GM12865 (cell line): ENCODE measurements around the gene TMEM248.
"Not testable (repeated sequence)": the region's sequence is repeated elsewhere in the genome, so short reads cannot be mapped to it uniquely, and the experiment has no call there.

Source experiments
- DNase-seq: peaks from one replicate; pipeline ENCODE4 v3.0.0; 2010; ENCODE audit warnings: low read depth
- H3K4me3 ChIP-seq: 2 replicates; pipeline ENCODE4 v1.5.1; 2011; ENCODE audit warnings: mild to moderate bottlenecking, low read depth, low read length, control low read depth
- TF ChIP-seq, protein P1 (sequence below): IDR thresholded peaks from 2 replicates; pipeline ENCODE4 v1.5.1; 2011; ENCODE audit warnings: low read length, control low read depth, low read depth, inconsistent platforms; ENCODE audit not compliant: insufficient read depth; ENCODE audit errors: missing control alignments

TMEM248 gene

DNA sequence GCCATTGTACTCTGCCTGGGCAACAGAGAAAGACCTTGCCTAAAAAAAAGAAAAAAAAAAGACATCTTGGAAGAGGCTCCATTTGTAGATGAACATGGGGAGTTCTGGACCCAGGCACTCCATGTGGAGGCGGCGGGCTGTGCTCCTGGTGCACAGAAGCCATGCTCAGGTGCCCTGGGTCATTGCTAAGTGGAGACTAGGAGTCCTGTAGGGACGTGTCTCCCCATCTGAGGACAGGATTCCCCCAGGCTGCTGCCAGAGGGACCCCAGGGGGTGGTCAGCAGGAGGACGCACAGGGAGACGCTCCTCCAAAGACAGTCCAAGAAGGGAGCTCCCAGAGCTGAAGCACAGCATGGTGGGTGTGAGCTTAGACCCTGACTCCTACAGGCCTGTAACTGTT is 40.1 kb downstream of the TMEM248 start:
- no peak overlapping the region for H3K4me3 ChIP-seq
- TF ChIP-seq, protein P1, sequence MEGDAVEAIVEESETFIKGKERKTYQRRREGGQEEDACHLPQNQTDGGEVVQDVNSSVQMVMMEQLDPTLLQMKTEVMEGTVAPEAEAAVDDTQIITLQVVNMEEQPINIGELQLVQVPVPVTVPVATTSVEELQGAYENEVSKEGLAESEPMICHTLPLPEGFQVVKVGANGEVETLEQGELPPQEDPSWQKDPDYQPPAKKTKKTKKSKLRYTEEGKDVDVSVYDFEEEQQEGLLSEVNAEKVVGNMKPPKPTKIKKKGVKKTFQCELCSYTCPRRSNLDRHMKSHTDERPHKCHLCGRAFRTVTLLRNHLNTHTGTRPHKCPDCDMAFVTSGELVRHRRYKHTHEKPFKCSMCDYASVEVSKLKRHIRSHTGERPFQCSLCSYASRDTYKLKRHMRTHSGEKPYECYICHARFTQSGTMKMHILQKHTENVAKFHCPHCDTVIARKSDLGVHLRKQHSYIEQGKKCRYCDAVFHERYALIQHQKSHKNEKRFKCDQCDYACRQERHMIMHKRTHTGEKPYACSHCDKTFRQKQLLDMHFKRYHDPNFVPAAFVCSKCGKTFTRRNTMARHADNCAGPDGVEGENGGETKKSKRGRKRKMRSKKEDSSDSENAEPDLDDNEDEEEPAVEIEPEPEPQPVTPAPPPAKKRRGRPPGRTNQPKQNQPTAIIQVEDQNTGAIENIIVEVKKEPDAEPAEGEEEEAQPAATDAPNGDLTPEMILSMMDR: no peak
- no peak for DNase-seq

DNA sequence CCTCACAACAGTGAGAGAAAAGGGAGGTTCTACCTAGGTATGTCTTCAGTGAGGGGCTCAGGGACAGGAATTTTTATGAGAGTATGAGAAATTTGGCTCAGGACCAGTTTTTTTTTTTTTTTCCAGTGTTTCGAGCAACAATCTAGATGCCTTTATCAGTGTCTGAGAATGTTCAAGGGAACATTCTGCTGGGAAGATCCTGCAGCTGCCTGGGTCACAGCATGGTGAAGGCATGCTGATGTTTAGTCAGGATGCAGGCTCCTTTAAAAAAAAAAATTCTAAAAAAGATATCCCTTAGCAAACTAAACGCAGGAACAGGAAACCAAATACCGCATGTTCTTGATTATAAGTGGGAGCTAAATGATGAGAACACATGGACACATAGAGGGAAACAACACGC is 43.4 kb downstream of the TMEM248 start:
- TF ChIP-seq, protein P1: no peak
- no peak for DNase-seq
- no peak overlapping the region for H3K4me3 ChIP-seq

DNA sequence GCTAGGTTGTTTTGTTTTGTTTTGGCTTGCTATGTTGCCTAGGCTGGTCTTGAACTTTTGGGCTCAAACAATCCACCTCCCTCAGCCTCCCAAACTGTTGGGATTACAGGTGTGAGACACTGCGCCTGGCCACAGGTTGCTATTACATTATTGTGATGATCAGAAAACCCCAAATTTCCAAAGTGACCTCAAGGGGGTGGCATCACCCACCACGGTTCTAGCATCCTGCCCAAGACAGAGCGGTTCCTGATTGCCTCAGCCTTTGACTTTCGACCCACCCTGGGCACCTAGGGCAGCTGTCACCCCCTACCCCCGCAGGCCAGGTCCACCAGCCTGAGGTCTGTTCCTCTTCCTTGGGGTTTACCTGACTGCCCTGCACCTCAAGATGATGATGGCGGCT is 46.0 kb downstream of the TMEM248 start:
- TF ChIP-seq, protein P1: no peak
- DNase-seq: no peak
- H3K4me3 ChIP-seq: no peak overlapping the region

DNA sequence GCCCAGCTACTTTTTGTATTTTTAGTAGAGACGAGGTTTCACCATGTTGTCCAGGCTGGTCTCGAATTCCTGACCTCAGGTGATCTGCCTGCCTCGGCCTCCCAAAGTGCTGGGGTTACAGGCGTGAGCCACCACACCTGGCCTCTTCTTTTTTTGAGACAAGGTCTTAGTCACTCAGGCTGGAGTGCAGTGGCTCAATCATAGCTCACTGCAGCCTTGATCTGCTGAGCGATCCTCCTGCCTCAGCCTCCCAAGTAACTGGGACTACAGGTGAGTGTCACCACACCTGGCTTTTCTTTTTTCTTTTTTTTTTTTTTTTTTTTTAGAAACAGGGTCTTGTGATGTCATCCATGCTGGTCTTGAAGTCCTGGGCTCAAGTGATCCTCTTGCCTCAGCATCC is 48.0 kb downstream of the TMEM248 start:
- not testable (repeated sequence) for DNase-seq, H3K4me3 ChIP-seq

DNA sequence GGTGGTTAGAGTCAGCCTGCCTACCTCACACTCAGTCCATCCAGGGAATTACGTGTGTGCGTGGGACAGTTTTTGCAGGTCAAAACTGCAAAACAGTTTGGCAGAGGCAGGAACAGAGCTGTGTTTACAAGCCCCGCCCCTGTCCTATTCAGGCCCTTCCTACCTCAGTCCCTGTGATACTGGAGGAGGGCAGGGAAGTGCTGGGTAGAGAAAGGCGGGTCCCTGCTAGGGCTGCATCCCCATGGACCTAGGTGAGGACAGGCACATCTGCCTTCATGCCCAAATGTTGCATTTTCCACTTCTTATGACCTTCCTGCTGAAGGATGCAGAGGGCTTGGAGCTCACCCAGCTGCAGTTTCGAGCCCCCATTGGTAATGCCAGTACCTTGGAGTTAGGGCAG is 49.3 kb downstream of the TMEM248 start:
- DNase-seq: no peak
- H3K4me3 ChIP-seq: no peak overlapping the region
- TF ChIP-seq, protein P1: no peak

DNA sequence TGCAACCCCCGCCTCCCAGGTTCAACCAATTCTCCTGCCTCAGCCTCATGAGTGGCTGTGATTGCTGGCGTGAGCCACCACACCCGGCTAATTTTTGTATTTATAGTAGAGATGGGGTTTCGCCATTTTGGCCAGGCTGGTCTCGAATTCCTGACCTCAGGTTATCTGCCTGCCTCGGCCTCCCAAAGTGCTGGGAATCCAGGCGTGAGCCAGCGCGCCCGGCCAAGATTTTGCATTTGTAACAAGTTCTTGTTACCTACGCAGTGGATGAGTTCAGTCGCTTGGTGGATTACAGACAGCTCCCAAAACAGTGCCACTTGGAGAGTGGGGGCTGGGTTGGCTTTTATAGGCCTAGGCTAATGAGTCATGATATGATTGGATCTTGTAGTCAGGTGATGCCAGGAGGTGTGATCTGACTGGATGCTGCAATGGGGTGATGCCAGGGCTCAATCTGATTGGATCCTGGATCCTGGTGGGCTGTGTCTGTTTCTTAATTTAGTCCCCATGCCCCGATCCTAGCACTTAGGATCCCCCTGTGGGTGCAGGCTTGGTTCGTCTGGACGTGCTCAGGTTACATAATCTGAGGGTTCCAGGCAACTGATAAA is 54.1 kb downstream of the TMEM248 start:
- H3K4me3 ChIP-seq: no peak overlapping the region
- TF ChIP-seq, protein P1: no peak
- DNase-seq: peak; percentile 14

DNA sequence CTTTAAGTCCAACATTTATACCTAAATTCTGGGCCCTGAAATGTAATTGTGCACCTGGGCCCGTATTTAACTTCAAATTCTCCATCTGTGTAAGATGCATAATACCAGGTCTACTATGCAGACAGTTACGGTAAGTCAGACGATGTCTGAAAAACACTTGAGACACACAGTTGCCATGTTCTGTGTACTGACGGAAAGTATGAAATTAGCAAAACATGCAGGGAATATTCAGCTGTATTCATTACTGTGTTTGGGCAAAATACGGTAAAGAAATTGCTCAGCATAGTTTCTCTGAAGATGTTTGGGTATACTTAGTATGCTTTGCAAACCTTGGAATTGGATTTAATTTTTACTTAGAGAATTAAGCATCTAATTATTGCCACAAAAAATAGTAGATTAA is 57.3 kb downstream of the TMEM248 start:
- H3K4me3 ChIP-seq, DNase-seq: not testable (repeated sequence)

DNA sequence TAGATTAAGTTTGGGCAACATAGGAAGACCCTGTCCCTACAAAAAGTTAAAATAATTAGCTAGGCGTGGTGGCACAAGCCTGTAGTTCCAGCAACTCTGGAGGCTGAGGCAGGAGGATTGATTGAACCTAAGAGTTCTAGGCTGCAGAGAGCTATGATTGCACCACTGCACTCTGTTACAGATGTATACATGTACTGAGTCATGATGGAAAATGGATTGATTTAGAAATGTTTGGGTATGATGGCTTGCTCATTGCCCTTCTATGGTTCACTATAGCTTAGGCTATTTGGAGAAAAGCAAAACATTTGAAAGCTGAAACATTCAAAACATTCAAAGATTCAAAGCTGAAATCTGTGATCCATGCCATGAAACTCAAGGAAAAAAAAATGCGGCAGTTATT is 58.0 kb downstream of the TMEM248 start:
- H3K4me3 ChIP-seq, DNase-seq: not testable (repeated sequence)

DNA sequence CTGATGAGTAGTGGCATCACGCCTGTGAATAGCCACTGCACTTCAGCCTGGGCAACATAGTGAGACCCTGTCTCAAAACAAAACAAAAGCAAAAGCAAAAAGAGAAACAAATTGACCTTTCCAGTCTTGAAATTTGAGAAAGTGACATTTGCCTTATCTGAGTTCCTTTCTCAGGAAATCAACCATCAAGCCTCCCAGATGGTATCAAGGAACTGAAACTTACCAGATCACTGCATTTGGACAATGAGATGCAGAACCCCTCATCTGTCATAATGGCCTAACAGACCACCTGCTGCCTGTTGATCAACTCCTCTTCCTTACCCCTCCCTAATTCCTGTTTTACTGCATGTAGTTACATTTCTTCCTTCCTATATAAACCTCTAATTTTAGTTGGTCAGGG is 59.3 kb downstream of the TMEM248 start:
- not testable (repeated sequence) for DNase-seq, H3K4me3 ChIP-seq

DNA sequence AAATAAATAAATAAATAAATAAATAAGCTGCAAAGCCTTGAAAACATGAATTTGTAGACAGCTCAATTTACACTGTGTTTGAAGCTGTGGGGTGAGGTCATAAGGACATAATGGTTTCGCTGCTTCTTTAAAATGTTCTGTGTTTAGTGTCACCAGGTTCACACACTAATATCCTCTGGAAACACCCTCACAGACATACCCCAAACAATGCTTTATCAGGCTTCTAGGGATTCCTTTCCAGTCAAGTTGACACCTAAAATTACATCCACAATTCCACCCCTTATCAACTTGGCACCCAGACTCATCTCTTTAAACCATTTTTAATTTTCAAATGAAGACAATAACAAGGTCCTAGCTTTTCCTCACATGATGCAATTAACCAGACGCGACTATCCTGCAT is 68.5 kb downstream of the TMEM248 start:
- not testable (repeated sequence) for H3K4me3 ChIP-seq, DNase-seq

DNA sequence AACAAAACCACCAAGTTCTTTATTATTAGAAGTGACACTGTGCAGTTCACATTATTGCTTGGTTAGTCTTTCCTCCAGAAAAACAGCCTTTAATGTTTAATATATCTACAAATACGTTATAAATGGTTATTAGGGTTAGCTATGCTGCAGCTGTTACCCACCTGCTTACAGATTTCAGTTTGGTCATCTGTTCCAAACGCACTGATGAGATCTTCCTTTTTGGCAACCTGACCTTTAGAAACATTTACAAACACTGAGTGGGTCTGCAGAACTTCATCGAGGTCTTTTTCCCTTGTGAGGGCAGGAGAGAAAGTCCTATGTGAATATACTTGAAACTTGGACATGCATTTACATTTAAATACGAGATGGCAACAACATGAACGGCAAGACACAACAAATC is 73.0 kb downstream of the TMEM248 start:
- not testable (repeated sequence) for DNase-seq
- H3K4me3 ChIP-seq: peak overlapping the region; percentile 79
